ENCODE data around the gene TNNT3.

- TF ChIP-seq HDGF (IDR thresholded peaks at IDR 0.05; ENCODE audit: borderline replicate concordance) = no peak
- TF ChIP-seq FOXM1 (IDR thresholded peaks at IDR 0.05; ENCODE audit: borderline replicate concordance) = no peak
- TF ChIP-seq SP1 (IDR thresholded peaks at IDR 0.05) = no peak
- no peak for TF ChIP-seq TARDBP (IDR thresholded peaks at IDR 0.05)
- TF ChIP-seq ELF4 (IDR thresholded peaks at IDR 0.05) = no peak
- TF ChIP-seq ARNT (IDR thresholded peaks at IDR 0.05) = no peak
These were observed 15.0 kb downstream of the TNNT3 start for GRCh38 chr11:1934335-1935155.

All from HEK293T (cell line).